HG02852 (cell line): Measurements from ENCODE around the gene KIFBP.
"Not testable (repeated sequence)": the region's sequence is repeated elsewhere in the genome, so short reads cannot be mapped to it uniquely, and the experiment has no call there.

Experiments used
- ATAC-seq: cut with Tn5 transposase; IDR thresholded peaks from one replicate; pipeline ENCODE4 v1.9.1; 2021; ENCODE audit warnings: mild to moderate bottlenecking, moderate library complexity; ENCODE audit not compliant: unreplicated experiment

Gene KIFBP

DNA sequence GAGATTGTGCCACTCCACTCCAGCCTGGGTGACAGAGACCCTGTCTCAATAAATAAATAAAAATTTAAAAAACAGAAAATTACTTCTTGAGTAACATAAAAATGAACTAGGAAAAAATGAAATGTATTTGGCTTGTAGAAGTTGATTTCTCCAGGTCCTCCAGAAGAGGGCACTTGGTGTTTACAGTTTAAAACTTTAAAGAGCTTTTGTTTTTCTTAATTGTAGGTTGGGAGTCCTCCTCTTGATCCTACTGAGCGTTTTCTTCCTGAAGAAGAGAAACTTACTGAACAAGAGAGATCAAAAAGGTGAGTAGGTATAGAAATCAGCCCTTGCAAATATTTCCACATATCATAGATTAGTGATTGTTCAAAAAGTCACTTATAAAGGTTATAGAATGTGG, 16.2 kb downstream of the KIFBP start:
- no peak for ATAC-seq

DNA sequence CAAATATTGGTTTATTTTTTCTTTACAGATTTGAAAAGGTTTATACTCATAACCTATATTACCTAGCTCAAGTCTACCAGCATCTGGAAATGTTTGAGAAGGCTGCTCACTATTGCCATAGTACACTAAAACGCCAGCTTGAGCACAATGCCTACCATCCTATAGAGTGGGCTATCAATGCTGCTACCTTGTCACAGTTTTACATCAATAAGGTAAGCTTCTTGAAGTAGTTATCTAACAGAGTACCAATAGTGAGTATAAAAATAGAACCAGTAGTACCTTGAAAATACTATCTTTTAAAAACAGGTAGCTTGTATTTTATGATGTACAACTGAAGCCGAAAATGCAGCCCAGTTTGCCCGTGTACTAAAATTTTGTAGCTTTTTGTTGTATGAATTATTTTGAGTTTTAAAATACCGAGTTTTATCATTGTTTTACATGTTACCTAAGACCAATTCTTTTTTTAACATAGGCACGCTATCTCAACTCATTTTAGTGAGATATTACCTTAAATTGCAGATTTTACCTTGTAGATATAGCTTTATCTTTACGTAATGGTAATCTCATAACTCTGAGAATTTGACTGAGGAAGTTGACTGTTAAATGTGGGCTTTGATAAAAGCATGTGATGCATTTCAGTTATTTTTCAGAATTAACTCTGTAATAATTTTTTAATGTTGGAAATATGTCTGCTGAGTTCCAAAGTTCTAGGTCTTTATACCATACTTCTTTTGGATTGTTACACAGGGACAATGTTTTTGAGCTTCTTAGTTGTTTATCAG, 17.3 kb downstream of the KIFBP start:
- no peak for ATAC-seq

DNA sequence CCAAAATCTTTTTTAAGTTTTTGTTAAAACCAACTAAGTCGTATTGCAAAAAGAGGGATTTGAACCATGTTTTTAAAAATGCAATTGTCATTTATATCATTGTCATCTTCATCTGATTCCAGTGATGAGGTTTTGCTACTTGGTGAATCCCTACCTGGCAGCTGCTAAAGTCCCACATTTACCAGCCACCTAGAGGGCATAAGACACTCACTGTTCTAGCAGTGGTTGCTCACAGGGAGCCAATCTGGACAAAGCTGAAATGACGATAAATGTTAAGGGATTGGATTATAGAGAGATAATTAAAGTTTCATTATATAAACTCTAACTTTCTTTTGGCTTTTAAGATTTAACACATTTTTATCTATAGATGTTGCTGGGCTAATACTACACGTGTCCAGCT, 18.7 kb downstream of the KIFBP start:
- ATAC-seq = no peak

DNA sequence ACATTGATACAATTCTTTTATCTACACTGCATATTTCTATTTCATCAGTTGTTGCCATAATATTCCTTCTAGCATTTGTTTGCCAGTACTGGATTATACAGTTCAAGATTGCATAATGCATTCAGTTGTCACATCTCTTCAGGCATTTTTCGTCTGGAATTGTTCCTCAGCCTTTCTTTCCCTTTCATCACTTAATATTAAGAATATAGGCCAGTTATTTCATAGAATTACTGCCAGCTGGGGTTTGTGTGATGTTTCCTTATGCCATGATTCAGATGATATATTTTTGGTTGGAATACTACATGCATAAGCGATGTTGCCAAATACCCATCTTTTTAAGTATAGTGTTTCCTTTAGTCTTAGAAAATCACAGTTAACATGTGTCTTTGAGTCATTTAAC, 20.8 kb downstream of the KIFBP start:
- ATAC-seq = no peak

DNA sequence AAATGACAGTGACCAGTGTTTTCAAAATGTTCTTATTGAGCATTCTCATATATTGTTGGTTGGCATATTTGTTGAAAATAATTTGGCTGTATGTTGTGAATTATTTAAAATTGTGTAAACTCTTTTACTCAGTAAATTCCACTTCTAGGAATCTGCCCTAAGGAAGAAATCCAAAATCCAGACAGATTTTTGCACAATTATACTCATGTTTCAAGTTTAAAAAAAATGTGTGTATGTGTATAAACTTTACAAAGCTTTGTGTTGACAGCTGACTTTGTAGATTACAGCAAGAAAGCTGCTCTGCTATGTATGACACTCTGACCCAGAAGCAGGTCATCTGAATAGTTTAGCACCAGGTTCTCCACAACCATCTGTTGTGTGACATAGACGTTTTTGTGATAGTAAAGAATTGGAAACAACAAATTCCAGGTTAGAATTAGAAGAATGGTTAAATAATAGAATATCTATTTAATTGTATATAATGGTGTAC, 21.6 kb downstream of the KIFBP start:
- no peak for ATAC-seq

DNA sequence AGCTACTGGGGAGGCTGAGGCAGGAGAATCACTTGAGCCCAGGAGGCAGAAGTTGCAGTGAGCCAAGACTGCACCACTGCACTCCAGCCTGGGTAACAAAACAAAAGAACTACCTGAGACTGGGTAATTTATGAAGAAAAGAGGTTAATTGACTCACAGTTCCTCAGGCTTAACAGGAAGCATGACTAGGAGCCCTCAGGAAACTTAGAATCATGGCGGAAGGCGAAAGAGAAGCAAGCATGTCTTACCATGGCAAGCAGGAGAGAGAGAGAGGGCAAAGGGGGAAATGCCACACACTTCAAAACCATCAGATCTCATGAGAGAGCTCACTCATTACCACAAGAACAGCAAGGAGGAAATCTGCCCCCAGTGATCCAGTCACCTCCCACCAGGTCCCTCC, 24.2 kb downstream of the KIFBP start:
- not testable (repeated sequence) for ATAC-seq

DNA sequence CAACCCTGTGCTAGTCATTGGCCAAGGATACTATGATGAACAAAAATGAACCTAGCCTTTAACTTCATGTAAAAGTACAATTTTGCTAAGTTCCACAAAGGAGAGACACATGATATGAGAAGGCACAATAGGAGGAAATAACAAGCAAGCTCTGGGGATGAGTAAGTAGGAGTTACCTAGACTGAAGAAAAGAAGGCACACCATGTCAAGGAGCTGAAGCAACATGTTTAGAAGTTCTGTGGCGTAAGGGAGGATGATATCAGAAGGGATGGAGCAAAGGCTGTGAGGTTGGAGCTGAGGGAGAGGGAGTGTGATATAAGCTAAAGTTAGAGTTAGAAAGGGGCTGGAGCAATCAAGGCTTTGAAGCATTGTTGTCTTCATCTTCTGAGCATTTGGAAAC, 25.6 kb downstream of the KIFBP start:
- ATAC-seq = no peak

DNA sequence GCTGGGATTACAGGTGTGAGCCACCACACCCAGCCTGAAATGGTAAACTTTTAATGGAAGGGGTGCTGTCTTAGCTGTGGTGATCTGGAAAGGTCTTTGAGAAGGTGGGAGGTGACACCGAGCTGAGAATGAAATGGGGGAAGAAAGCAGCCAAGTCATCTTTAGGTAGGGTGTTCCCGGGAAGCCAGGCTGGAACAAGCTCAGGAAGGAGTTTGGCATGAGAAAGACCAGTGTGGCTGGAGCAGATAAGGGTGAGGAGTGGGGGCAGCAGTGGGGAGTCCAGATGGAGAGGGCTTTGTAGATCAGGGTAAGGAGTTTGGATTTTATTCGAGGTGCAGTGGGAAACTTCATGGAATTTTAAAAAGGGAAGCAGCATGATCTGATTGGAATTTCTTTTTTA, 30.0 kb downstream of the KIFBP start:
- no peak for ATAC-seq

DNA sequence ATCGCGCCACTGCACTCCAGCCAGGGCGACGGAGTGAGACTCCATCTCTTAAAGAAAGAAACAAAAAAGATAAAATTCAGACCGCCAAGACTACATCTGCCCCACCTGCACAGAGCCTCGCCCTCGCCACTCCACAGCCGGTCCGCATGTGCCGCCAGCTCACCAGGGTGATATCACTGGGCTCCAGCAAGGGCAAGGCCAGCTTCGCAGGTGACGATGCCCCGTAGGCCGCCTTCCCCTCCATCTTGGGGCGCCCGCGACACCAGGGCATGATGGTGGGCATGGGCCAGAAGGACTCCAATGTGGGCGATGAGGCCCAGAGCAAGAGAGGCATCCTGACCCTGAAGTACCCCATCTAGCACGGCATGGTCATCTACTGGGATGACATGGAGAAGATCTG, 34.0 kb downstream of the KIFBP start:
- no peak for ATAC-seq

DNA sequence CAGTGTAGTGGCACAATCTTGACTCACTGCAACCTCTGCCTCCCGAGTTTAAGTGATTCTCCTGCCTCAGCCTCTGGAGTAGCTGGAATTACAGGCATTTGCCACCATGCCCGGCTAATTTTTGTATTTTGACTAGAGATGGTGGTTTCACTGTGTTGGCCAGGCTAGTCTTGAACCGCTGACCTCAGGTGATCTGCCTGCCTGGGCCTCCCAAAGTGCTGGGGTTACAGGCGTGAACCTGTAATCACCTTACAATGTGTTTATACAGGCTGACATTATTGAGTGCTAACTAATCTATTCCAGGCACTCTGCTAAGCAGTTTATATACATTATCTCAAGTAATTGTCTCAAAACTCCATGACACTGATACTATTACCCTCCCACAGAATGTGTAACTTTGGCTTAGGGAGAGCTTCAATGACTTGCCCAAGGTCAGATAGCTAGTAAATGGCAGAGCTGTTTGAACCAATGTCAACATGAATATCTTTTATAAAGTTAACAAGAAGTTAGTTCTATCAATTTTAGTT, 36.8 kb downstream of the KIFBP start:
- ATAC-seq = no peak

DNA sequence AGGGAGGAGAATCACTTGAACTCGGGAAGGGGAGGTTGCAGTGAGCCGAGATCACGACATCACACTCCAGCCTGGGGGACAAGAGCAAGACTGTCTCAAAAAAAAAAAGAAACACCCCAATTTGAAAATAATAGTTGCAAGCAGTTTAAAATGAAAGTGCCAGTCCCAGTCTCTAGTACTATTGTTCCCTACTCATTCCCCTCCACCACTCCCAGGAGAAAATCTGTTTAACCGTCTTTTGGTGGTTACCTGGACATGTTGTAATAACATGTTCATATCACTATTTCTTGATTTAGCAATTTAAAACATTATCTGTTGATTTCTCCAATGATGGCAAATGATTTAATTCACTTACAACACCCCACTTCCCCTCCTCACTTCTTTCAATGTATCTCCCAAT, 44.7 kb downstream of the KIFBP start:
- ATAC-seq = no peak

DNA sequence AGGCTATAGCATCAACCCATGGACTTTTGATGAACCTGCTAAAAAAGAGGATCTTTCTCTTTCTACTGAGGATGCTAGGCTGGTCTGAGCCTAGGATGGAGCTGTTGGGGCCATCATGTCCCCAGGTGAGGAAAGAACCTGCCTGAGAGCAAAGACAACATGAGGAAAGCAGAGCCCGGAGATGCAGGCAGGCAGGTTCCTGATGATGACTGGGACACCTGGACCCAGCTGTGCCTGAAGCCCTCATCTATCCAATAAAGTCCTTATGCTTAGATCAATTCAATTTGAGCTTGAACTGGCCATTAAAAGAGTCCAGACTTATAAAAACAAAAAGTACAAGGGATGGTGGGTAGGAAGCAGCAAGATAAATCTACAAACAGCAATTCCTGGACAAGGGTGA, 48.9 kb downstream of the KIFBP start:
- no peak for ATAC-seq

DNA sequence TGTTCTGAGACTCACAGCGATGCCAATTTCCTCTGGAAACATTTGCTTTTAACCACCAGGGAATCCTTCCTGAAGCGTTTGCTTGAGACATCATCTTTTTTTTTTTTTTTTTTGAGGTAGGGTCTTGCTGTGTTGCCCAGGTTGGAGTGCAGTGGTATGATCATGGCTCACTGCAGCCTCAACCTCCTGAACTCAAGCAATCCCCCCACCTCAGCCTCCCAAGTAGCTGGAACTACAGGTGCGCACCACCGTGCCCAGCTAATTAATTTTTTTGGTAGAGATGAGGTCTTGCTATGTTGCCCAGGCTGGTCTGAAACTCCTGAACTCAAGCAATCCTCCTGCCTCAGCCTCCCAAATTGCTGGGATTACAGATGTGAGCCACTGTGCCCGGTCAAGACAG, 52.3 kb downstream of the KIFBP start:
- not testable (repeated sequence) for ATAC-seq

DNA sequence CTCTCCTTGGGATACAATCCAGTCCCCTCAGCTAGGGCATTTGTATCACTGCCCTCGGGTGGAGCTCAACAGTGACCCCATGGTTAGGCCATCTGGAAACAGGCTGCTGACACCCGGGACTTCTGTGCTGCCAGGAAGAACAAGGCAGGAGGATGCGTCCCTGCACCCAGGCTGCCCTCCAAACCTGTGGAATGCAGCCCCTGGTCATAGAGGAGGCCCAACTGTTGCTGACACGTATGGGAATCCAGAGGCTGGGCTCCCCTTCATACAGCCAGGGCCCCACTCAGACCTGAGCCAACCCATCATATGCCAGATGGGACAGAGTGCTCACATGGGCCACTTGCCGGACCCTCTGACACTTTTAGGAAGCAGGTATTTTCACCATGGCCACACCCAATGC, 53.8 kb downstream of the KIFBP start:
- ATAC-seq = no peak

DNA sequence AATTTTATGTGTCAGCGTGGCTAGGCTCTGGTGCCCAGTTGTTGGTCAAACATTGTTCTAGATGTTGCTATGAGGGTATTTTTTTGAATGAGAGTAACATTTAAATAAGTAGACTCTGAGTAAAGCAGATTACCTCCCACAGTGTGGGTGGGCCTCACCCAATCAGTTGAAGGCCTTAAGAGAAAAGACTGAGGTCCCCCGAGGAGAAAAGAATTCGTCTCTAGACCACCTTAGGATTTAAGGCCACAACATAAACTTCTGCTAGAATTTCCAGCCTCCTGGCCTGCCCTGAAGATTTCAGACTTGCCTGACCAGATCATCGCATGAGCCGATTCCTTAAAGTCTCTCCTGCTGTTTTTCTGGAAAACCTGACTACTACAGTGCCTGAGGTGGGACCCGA, 54.2 kb downstream of the KIFBP start:
- ATAC-seq = no peak

DNA sequence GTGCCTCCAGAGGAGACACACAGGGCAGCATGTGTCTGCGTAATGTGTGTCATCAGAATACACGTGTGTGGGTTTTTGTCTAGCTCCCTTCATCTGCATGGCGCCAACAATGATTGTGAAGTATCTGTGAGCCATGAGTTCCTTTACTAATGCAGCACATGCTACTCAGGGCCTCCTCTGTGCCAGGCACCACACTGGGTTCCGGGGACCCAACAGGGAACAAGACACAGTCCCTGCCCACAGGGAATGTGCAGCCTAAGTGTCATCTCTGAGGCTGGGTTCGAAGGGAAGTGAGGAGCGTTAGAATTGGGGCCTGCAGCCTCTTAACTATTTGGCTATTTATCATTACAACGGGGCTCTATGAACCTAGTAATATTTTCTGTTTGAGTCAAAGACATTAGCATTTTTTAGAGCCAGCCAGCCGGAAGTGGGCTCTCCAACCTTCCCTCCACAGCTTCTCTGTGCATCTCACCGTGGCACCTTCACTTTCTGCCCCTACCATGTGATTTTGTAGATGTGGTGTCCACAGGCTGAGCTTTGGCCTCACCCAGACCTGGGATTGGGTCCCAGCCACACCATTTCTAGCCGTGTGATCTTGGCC, 55.4 kb downstream of the KIFBP start:
- ATAC-seq = peak; percentile 46

DNA sequence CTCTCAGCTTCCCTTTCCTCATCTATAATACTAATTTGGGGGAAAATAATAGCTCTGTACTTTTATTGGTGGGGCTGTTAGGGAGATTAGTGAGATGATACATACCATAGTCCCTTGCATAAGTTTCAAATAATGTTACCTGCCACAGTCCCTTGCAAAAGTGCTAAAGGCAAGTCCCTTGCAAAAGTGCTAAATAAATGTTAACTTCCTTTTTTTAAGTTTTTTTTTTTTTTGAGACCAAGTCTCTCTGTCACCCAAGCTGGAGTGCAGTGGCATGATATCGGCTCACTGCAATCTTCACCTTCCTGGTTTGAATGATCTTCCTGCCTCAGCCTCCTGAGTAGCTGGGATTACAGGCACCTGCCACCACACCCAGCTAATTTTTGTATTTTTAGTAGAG, 55.9 kb downstream of the KIFBP start:
- peak; percentile 5 for ATAC-seq

DNA sequence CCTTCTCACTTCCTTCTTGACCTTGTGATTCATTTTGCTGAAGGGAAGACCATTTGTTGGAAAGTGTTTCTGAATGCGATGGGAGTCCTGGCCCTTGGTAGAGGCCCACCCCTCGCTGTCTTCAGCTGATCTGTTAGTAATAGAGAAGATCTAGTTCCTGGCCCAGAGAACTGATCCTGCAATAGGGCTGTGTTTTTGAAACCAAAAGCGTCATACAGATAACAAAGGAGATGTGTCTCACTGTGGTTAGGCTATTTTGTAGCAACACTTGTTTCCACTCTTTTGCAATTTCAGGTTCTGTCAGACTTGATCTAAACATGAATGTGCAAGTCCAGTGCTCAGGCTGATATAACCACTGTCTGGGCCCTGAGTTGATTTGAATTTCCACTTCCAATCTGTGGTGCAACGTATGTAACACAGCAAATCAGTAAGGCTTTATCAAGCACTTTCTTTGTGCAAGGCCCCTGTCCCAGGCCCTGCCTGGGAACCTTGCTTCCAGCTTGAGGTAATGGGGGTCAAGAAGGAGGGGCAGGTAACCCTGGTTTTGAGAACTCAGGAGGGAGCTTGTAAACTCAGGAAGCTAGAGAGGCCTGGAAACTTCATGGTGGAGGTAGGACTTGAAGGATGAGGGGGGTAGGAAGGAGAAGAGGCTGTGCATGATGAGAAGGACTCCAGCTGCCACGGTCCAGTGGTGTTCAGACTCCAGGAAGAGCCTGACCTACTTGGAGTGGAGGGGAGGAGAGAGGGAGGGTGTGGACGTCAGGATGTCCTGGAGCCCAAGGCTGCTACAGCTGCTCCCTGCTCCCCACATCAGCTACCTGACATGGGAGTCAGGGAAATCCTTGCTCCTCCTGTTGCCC, 57.1 kb downstream of the KIFBP start:
- peak; percentile 76 for ATAC-seq

DNA sequence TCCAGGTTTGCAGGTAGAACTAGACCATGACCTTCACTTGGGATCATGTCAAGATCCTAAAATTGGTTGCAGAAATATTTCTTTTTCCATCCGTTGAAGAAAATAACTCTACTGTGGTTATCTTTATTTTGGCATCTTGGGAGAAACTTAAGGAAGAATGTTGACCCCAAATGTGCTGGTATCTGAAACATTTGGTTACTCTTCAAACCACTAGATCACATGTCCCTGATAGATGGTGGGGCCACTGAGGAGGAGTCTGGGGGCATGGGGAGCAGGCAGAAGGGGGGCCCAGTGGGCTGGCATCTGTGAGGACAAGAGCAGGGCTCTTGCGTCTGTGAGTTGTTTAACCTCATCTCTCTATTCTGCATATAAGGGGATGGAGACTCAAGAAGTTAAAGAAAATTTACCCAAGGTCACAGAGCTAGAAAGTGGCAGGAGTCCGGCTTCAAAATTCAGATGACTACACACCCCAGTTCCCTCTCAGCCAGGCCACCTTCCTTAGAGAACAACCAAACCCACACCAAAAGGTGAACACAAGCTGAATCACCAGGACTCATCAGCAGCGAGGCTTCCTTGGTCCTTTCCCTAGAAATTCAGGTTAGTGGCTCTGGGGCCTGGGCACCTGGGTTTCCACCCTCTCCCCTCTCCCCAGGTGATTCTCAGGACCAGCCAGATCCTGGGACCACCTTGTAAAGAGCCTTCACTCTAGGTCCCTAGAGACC, 58.7 kb downstream of the KIFBP start:
- no peak for ATAC-seq

DNA sequence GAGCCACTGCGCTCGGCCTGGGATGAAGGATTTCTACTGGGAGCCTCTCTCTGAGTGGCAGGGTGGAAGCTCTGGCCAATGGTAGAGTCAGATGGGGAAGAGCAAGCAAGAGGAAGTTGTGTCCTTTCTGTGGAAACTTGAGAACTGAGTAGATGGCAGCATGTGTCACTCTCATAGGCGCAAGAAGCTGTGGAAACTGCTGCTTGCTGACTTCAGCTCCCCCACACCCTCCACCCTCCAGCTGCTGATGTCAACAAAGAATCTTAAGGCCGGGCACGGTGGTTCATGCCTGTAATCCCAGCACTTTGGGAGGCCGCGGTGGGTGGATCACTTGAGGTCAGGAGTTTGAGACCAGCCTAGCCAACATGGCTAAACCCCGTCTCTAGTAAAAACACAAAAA, 59.5 kb downstream of the KIFBP start:
- no peak for ATAC-seq

DNA sequence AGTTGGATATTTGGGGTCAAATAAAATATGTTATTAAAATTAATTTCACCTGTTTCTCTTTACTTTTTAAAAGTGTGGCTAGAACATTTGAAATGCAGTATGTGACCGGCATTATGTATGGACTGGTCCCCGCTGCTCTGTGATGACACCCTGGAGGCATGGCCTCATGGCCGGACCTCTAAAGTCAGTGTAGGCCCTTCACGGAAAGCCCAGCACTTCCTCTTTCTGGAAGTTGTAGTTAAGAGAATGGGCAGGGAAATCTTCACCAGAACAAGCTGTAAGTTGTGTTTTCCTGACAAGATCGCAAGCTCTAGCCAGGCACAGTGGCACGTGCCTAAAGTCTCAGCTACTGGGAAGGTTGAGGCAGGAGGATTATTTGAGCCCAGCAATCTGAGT, 61.0 kb downstream of the KIFBP start:
- no peak for ATAC-seq
